Suprapubic skin (tissue), 4 donors: Measurements from ENCODE around the gene ATP6AP1. TPM values are rescaled to one million over a fixed set of nuclear protein-coding genes. Genes with fewer than 3 reads are reported as not detected.

ENCODE experiments used
- DNase-seq, 2 donors: peaks; one replicate each; pipeline ENCODE4 v3.0.0-alpha.2; 2019; ENCODE audit warnings: low spot score in 2 of 2
- H3K27ac ChIP-seq: fragments of 200-600 bp; sonication (generic); one replicate; pipeline ENCODE4 v1.5.1; 2019
- H3K27me3 ChIP-seq: fragments of 200-600 bp; sonication (generic); one replicate; pipeline ENCODE4 v1.5.1; 2019
- H3K36me3 ChIP-seq: fragments of 200-600 bp; sonication (generic); one replicate; pipeline ENCODE4 v1.5.1; 2019
- H3K4me1 ChIP-seq: fragments of 200-600 bp; sonication (generic); one replicate; pipeline ENCODE4 v1.5.1; 2019
- H3K4me3 ChIP-seq: fragments of 200-600 bp; sonication (generic); one replicate; pipeline ENCODE4 v1.5.1; 2019; ENCODE audit warnings: mild to moderate bottlenecking
- H3K9me3 ChIP-seq: fragments of 200-600 bp; sonication (generic); one replicate; pipeline ENCODE4 v1.5.1; 2019
- CTCF ChIP-seq, 2 donors: fragments of 200-600 bp in 1 of 2; fragments of 450-650 bp in 1 of 2; sonication (generic) in 1 of 2; IDR thresholded peaks; one replicate each; pipeline ENCODE4 v1.5.1; 2016 to 2019; ENCODE audit warnings: antibody characterized with exemption in 2 of 2, mild to moderate bottlenecking in 1 of 2, moderate library complexity in 1 of 2
- EP300 ChIP-seq: sonication (generic); formaldehyde crosslinking; IDR thresholded peaks from one replicate; pipeline ENCODE4 v1.6.1; 2017; ENCODE audit warnings: antibody characterized with exemption
- POLR2A ChIP-seq, 2 donors: fragments of 450-650 bp; IDR thresholded peaks; one replicate each; pipeline ENCODE4 v1.6.1; 2017; ENCODE audit warnings: antibody characterized with exemption in 2 of 2, mild to moderate bottlenecking in 2 of 2, moderate library complexity in 2 of 2
- POLR2AphosphoS5 ChIP-seq, 3 donors: sonication (generic); formaldehyde crosslinking; IDR thresholded peaks; one replicate each; pipeline ENCODE4 v1.6.1; 2017; ENCODE audit warnings: antibody characterized with exemption in 3 of 3
- WGBS: methylation state at CpG from one replicate; pipeline ENCODE4 v1.1.5; 2018; 5-methylcytosine and 5-hydroxymethylcytosine counted together
- total RNA-seq, 4 donors: library from RNA; depleted of rRNA; stranded (reverse); fragments of >200 nt; gene quantifications; one replicate each; pipeline ENCODE4 v1.1.0, GENCODE V29; 2016

Gene ATP6AP1
- total RNA-seq, 4 donors from 2014 or later: 47.0 to 64.4 (median 60.0) TPM

DNA sequence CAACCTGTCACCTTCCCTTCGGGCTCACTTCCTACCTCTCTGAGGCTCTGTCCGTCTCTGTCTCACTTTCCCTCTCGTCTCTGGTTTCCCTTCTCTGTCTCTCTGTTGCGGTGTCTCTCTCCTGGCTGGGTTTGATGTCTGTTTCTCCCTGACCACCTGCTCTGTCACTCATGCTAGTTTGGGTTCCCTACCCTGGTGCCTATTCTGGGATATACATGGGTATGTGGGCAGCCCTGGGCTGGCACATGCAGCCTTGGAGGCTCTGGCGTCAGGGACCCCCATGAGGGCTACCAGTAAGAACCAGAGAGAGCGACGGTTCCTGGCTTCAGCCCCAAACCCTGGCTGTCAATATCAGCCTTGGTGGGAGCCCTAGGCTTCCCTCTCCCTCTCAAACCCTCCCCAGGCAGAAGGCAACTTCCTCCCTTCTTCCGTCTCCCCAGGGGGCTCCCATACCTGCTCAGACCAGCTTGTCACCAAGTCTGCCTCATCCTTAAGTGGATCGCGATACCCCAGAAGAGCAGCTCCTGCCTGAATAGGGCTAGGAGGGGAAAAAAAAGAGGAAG, 19.7 kb upstream of the ATP6AP1 start:
- TF ChIP-seq POLR2AphosphoS5 (IDR thresholded peaks at IDR 0.05) (no peak), CTCF (IDR thresholded peaks at IDR 0.05) (no peak), EP300 (no peak), POLR2A (IDR thresholded peaks at IDR 0.05) (no peak)
- Histone ChIP-seq H3K36me3 (no peaks in the 10 kb centered on the region), H3K9me3 (no peaks in the 10 kb centered on the region), H3K4me1 (peaks cover 12% of the 10 kb centered on the region), H3K27me3 (no peaks in the 10 kb centered on the region), H3K27ac (no peak overlapping the region), H3K4me3 (peak overlapping the region; percentile 39)
- DNase-seq: no peak
- 75% methylated on average over 10 of the region's 10 CpGs for WGBS

- peaks cover 12% of the 10 kb centered on the region for H3K4me1 ChIP-seq
- DNase-seq: peak; percentile 90
- 53% methylated on average over 22 of the region's 26 CpGs for WGBS
- peak within 1 kb of the TSS; percentile 60 for H3K27ac ChIP-seq
- TF ChIP-seq CTCF (IDR thresholded peaks at IDR 0.05) (no peak), POLR2AphosphoS5 (IDR thresholded peaks at IDR 0.05) (no peak), EP300 (no peak), POLR2A (IDR thresholded peaks at IDR 0.05) (no peak)
- peak within 1 kb of the TSS; percentile 39 for H3K4me3 ChIP-seq
- H3K27me3 ChIP-seq: no peaks in the 10 kb centered on the region
- H3K36me3 ChIP-seq: no peaks in the 10 kb centered on the region
- H3K9me3 ChIP-seq: no peaks in the 10 kb centered on the region
Observed at GRCh38 chrX:154409222-154409871, 19.1 kb upstream of the ATP6AP1 start, which contains the start of gene DNASE1L1. Gene DNASE1L1 (minus strand): TSS chrX:154409254. CDS start chrX:154405568, 3,686 bp downstream.

DNA sequence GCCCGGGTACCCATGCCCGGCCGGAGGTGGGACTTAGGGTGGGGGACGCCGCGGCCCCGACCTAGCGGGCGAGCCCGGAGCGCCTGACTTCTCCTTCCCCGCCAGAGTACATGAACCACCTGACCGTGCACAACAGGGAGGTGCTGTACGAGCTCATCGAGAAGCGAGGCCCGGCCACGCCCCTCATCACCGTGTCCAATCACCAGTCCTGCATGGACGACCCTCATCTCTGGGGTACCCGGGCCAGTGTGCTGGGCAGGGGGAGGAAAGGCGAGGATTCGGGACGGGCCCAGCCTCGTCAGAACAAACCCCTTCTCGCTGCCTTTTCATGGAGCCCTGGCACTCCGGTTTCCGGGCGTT, 16.5 kb upstream of the ATP6AP1 start:
- peak in 1 of 2 donors; percentile 14 for TF ChIP-seq POLR2A (IDR thresholded peaks at IDR 0.05)
- TF ChIP-seq CTCF (IDR thresholded peaks at IDR 0.05): no peak
- TF ChIP-seq POLR2AphosphoS5 (IDR thresholded peaks at IDR 0.05): no peak
- TF ChIP-seq EP300: no peak
- 60% methylated on average over 3 of the region's 29 CpGs for WGBS
- Histone ChIP-seq H3K27ac (peak overlapping the region; percentile 94), H3K36me3 (no peaks in the 10 kb centered on the region), H3K27me3 (no peaks in the 10 kb centered on the region), H3K9me3 (no peaks in the 10 kb centered on the region), H3K4me1 (peaks cover 12% of the 10 kb centered on the region), H3K4me3 (peak overlapping the region; percentile 81)
- DNase-seq: peak in 1 of 2 donors; percentile 82

DNA sequence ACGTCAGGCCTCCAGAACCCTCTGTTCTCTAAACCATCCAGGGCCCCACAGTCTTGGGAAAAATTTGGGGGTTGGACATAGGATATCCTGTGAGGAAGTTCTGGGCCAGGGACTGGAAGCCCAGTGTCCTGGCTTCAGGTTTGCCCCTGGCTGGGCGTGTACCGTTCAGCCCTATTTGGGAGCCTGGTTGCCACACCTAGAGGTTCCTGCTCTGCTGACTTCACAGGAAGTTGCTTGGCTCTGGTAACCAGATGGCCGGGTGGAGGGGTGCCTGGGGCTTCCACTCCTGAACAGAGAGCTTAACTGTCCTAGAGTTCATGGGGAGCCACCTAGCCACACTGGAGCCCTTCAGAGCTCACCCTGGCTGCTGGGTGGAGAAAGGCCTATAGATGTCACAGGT, 16.0 kb upstream of the ATP6AP1 start:
- TF ChIP-seq CTCF (IDR thresholded peaks at IDR 0.05): no peak
- TF ChIP-seq POLR2A (IDR thresholded peaks at IDR 0.05): no peak
- DNase-seq: peak in 1 of 2 donors; percentile 72
- peak overlapping the region; percentile 81 for H3K4me3 ChIP-seq

DNA sequence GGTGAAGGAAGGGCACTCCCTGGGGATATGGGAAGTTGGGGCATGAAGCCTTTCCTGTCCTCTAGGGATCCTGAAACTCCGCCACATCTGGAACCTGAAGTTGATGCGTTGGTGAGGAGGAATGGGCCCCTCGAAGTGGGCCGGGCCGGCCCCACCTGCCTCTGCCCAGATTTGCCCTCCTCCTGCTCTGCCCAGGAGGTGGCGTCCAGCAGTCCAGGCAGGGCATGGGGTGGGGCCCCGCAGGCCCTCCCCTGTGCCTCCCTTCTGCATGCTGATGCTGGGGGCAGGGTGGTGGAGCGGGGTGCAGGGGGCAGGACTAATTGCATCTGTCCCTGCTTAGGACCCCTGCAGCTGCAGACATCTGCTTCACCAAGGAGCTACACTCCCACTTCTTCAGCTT, 15.3 kb upstream of the ATP6AP1 start:
- peaks cover 12% of the 10 kb centered on the region for H3K4me1 ChIP-seq
- no peaks in the 10 kb centered on the region for H3K36me3 ChIP-seq
- H3K9me3 ChIP-seq: no peaks in the 10 kb centered on the region
- TF ChIP-seq CTCF (IDR thresholded peaks at IDR 0.05): no peak
- TF ChIP-seq EP300: no peak
- no peak for TF ChIP-seq POLR2A (IDR thresholded peaks at IDR 0.05)
- TF ChIP-seq POLR2AphosphoS5 (IDR thresholded peaks at IDR 0.05): no peak
- no peaks in the 10 kb centered on the region for H3K27me3 ChIP-seq
- no peak overlapping the region for H3K27ac ChIP-seq
- no peak for DNase-seq
- no peak overlapping the region for H3K4me3 ChIP-seq
- 73% methylated on average over 2 of the region's 8 CpGs for WGBS

More for the DNA sequence above, 16.0 kb upstream of the ATP6AP1 start:
- no peaks in the 10 kb centered on the region for H3K9me3 ChIP-seq
- no peaks in the 10 kb centered on the region for H3K36me3 ChIP-seq
- WGBS: 17% methylated on average over 1 of the region's 4 CpGs
- peak overlapping the region; percentile 94 for H3K27ac ChIP-seq
- H3K27me3 ChIP-seq: no peaks in the 10 kb centered on the region
- peaks cover 12% of the 10 kb centered on the region for H3K4me1 ChIP-seq
